ENCODE data around the gene DPYSL5. TPM values are rescaled to one million over a fixed set of nuclear protein-coding genes. Genes with fewer than 3 reads are reported as not detected.

DPYSL5 gene
- total RNA-seq, 2 experiments from 2014 or later, result 0.07 to 0.09 TPM

DNA sequence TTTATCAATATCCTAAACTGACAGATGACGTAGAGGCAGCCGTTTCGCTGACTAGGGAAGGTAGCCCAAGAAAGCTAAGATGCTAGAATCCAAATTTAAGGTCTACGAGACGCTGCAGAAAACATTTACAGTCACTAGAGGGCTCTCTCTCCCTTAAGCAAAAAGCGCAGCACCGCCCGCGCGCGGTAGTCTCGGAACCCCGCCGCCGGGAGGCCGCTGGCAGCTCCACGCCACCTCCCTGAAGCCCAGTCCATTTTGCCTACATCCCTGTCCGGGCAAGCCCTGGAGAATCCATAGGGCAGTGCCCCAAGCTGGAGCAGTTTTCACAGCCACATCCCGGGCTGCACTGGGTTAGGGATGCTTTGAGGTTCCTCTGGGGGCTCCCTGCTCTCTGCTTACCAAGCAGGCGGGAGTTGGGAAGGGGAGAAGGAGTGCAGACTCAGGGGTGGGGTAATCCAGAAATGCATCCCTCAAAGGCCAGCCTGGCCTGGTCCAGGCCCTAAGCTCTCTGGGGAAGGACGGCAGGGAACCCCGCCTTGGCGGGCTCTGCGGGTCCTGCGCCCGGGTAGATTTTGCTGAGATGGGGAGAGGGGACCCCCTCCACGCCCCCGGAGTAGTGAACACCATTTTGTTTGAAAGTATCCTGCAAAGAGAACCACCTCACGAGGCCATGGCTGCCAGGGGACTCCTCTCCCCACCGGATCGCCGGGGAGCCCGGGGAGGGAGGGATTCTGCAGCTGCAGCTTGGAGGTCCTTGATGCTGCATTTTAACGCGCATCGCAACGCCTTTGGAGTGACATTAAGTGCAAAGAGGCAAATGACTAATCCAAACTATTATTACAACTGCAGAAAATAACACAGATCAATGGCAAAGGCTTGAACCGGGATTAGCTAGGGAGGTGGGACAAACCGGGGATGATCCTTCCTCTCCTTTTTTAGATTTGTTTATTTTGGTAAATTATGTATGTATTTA lies 1.3 kb upstream of the DPYSL5 start:
- ChIA-PET POLR2A (interaction anchor here (0.7 kb wide), 1 partner anchor 60 kb away, joined by 3 read pairs; no protein-coding TSS in a partner anchor), CTCF (interaction anchor here (0.6 to 5.7 kb wide), 50 partner anchors 9 to 612 kb away, joined by 3 to 108 read pairs (median 4); partner anchors contain the start of genes CENPA and SLC35F6)
- intact Hi-C loops (cut with DNase I, micrococcal nuclease), result loop anchor here (1.0 to 10.0 kb wide), 5 partner anchors 76 to 458 kb away; partner anchors contain the start of genes SLC30A3 (in 1 of the 2) and UCN (in 1 of the 2)
- Mint-ChIP-seq H3K4me3 (peak overlapping the region; percentile 36), H3K9me3 (ENCODE audit: low read depth) (no peaks in the 10 kb centered on the region), H3K27ac (no peak overlapping the region), H3K4me1 (peaks cover 11% of the 10 kb centered on the region), H3K36me3 (ENCODE audit: low read depth) (no peaks in the 10 kb centered on the region), H3K27me3 (peaks cover 42% of the 10 kb centered on the region)
- peak; percentile 75 for ATAC-seq
- peak; percentile 80 for DNase-seq

DNA sequence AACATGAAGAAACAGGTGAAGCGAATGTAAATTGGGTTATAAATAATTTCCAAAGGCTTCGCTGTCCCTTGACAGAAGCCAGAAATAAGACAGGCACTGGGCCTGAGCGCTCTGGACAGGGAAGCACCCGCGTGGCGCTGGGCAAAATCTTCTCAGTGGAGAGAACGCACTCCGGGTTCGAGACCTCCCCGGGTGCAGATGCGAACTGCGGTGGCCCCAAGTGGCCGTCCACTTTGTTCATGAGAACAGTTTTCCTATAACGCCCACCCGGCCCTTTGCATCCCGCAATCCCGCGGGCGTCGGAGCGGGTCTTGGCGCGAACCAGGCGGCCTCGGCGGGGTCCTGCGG lies 651 bp upstream of the DPYSL5 start:
- peaks cover 11% of the 10 kb centered on the region for H3K4me1 Mint-ChIP-seq
- no peaks in the 10 kb centered on the region for H3K36me3 Mint-ChIP-seq (ENCODE audit: low read depth)
- no peak overlapping the region for H3K27ac Mint-ChIP-seq
- ChIA-PET CTCF (interaction anchor here (0.6 to 5.7 kb wide), 11 partner anchors 15 to 227 kb away, joined by 3 to 108 read pairs (median 9); no protein-coding TSS in a partner anchor), POLR2A (no interaction called here)
- no peak for ATAC-seq
- intact Hi-C loops (cut with DNase I, micrococcal nuclease), result loop anchor here (2.0 to 10.0 kb wide), 3 partner anchors 170 to 458 kb away; partner anchors contain the start of genes SLC30A3 (in 1 of the 2) and UCN (in 1 of the 2)
- no peaks in the 10 kb centered on the region for H3K9me3 Mint-ChIP-seq (ENCODE audit: low read depth)
- DNase-seq, result no peak
- peak overlapping the region; percentile 36 for H3K4me3 Mint-ChIP-seq
- peaks cover 47% of the 10 kb centered on the region for H3K27me3 Mint-ChIP-seq

DNA sequence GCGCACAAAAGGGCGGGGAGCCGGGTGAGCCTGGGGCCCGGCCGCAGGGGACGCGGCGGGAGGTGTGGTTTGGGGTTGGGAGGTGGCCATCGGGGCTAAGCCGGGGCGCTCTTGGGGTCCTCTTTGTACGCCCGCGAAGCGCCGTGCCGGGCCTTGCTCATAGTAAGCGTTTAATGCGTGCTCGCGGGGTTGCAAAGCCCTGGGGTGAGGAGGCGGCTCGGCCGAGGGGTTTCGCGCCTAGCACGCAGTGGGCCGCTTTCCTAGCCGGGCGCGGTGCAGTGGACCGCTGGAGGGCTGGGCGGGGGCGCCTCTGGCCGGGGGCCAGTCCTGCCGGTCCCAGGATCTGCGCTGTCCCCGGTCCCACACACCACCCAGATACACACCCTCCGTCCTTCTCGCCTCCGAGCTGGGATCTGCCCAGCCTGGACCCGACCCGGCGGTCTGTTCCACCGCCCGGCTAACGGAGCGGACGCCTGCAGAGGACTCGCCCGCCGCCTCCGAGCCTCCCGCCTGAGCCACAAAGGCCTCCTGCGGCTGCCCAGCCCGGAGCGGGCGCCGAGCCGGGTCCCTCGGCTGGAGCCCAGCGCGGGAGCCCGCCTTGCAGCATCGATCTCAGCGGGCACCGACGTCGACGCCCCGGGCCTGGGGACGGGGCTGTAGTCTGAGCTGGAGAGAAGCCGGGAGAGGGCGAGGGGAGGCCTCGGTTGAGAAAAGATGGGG lies 564 bp downstream of the DPYSL5 start:
- peak; percentile 42 for ATAC-seq

GRCh38 chr2:26849056-26849999 lies 1.4 kb downstream of the DPYSL5 start:
- peaks cover 11% of the 10 kb centered on the region for H3K4me1 Mint-ChIP-seq
- peak; percentile 28 for DNase-seq
- no peak for ATAC-seq
- H3K9me3 Mint-ChIP-seq (ENCODE audit: low read depth), result no peaks in the 10 kb centered on the region
- POLR2A ChIA-PET, result interaction anchor here (0.6 kb wide), 4 partner anchors 21 to 442 kb away, joined by 3 to 6 read pairs (median 4); partner anchors contain the start of gene MAPRE3
- H3K27me3 Mint-ChIP-seq, result peaks cover 50% of the 10 kb centered on the region
- intact Hi-C loops (cut with DNase I, micrococcal nuclease), result loop anchor here (5.0 to 10.0 kb wide), 2 partner anchors 413 to 455 kb away; partner anchors contain the start of genes SLC30A3 (in 1 of the 2) and UCN (in 1 of the 2)
- no peak overlapping the region for H3K27ac Mint-ChIP-seq
- peak overlapping the region; percentile 44 for H3K4me3 Mint-ChIP-seq
- CTCF ChIA-PET, result interaction anchor here (0.6 to 1.1 kb wide), 6 partner anchors 20 to 167 kb away, joined by 3 to 7 read pairs (median 5); no protein-coding TSS in a partner anchor
- no peaks in the 10 kb centered on the region for H3K36me3 Mint-ChIP-seq (ENCODE audit: low read depth)

More for the DNA sequence above, 564 bp downstream of the DPYSL5 start:
- ChIA-PET POLR2A (interaction anchor here (0.6 kb wide), 1 partner anchor 22 kb away, joined by 3 read pairs; no protein-coding TSS in a partner anchor), CTCF (interaction anchor here (0.7 to 5.7 kb wide), 5 partner anchors 21 to 168 kb away, joined by 3 to 108 read pairs (median 5); no protein-coding TSS in a partner anchor)
- Mint-ChIP-seq H3K27ac (no peak overlapping the region), H3K36me3 (ENCODE audit: low read depth) (no peaks in the 10 kb centered on the region), H3K4me1 (peaks cover 11% of the 10 kb centered on the region), H3K27me3 (peaks cover 52% of the 10 kb centered on the region), H3K4me3 (peak overlapping the region; percentile 44), H3K9me3 (ENCODE audit: low read depth) (no peaks in the 10 kb centered on the region)
- peak; percentile 41 for DNase-seq
- intact Hi-C loops (cut with DNase I, micrococcal nuclease), result loop anchor here (5.0 to 10.0 kb wide), 2 partner anchors 414 to 456 kb away; partner anchors contain the start of genes SLC30A3 (in 1 of the 2) and UCN (in 1 of the 2)

- intact Hi-C loops (cut with DNase I, micrococcal nuclease), result loop anchor here (5.0 to 10.0 kb wide), 2 partner anchors 412 to 455 kb away; partner anchors contain the start of genes SLC30A3 (in 1 of the 2) and UCN (in 1 of the 2)
- no peaks in the 10 kb centered on the region for H3K9me3 Mint-ChIP-seq (ENCODE audit: low read depth)
- ATAC-seq (no peak), DNase-seq (no peak)
- ChIA-PET POLR2A (interaction anchor here (0.6 kb wide), 2 partner anchors 83 to 441 kb away, joined by 3 to 5 read pairs; no protein-coding TSS in a partner anchor), CTCF (interaction anchor here (0.9 kb wide), 1 partner anchor 93 kb away, joined by 5 read pairs; no protein-coding TSS in a partner anchor)
- peaks cover 49% of the 10 kb centered on the region for H3K27me3 Mint-ChIP-seq
- peaks cover 11% of the 10 kb centered on the region for H3K4me1 Mint-ChIP-seq
- no peak overlapping the region for H3K4me3 Mint-ChIP-seq
- H3K27ac Mint-ChIP-seq, result no peak overlapping the region
- no peaks in the 10 kb centered on the region for H3K36me3 Mint-ChIP-seq (ENCODE audit: low read depth)
These were observed 2.1 kb downstream of the DPYSL5 start for GRCh38 chr2:26850000-26850431.

DNA sequence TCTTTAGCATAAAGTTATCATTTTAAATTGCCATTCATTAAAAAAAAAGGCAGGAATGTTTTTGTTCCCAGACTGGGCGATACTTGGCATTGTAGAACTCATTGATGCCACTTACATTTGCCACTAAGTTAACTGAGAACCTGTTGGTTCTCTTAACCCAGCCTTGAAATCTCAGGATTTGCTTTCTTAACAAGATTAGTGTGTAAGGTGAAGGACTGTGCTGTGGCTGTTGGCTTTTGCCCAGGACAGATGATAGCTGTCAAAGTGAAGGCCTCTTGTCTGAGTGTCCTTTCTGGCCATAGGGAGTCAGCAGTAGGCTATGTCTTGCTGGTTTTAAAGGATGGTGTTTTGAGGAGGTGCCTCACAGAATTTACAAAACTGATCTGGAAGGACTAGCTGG lies 2.6 kb downstream of the DPYSL5 start:
- Mint-ChIP-seq H3K27me3 (peaks cover 48% of the 10 kb centered on the region), H3K4me3 (no peak overlapping the region), H3K36me3 (ENCODE audit: low read depth) (no peaks in the 10 kb centered on the region), H3K9me3 (ENCODE audit: low read depth) (no peaks in the 10 kb centered on the region), H3K4me1 (peaks cover 11% of the 10 kb centered on the region), H3K27ac (no peak overlapping the region)
- ATAC-seq (no peak), DNase-seq (no peak)
- POLR2A ChIA-PET, result no interaction called here
- CTCF ChIA-PET, result interaction anchor here (1.0 kb wide), 2 partner anchors 29 to 109 kb away, joined by 3 read pairs; no protein-coding TSS in a partner anchor
- intact Hi-C loops (cut with DNase I, micrococcal nuclease), result no loop called here

DNA sequence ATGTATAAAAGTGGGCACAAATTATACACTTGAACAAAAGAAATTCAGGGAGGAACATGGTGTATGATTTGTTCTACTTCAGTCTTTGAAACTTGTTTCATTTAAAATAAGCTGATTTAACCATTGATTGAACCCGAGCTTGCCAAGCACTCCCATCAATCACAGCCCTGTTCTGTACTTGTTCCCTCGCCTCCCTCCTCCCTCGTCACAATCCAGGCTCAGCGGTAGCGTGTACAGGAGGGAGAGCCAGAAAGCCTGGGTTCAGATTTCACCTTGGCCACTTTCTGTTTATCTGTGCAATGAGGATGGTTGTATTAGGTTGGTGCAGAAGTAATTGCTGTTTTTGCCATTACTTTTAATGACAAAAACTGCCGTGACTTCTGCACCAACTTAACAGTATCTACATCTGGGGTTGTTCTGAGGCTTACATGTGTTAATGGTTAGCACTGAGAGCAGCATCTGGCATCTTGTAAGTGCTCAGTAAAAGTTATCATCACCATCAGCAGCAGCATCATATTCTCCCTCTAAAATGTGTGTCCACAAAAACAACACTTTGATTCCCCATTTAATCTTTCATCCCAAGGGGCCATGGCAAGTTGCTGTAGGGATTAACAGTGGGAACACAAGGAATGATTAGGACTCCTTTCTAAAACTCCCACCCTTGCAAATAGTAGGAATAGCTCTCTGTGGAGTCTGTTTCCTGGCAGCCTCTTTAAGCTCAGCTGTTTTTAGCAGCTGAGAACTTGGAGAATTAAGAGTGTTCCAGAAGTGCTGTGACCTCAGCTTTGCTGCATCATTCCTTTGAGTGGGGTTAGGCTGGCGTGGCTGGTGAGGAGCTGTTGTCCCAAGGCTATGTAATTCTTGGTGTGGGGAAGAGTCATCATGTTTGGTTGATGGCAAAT lies 4.7 kb downstream of the DPYSL5 start:
- H3K9me3 Mint-ChIP-seq (ENCODE audit: low read depth), result no peaks in the 10 kb centered on the region
- CTCF ChIA-PET, result interaction anchor here (0.5 to 1.2 kb wide), 4 partner anchors 35 to 194 kb away, joined by 3 read pairs; no protein-coding TSS in a partner anchor
- H3K36me3 Mint-ChIP-seq (ENCODE audit: low read depth), result no peaks in the 10 kb centered on the region
- H3K4me3 Mint-ChIP-seq, result no peak overlapping the region
- no peak for DNase-seq
- POLR2A ChIA-PET, result no interaction called here
- no peak overlapping the region for H3K27ac Mint-ChIP-seq
- intact Hi-C loops (cut with DNase I, micrococcal nuclease), result no loop called here
- peaks cover 35% of the 10 kb centered on the region for H3K27me3 Mint-ChIP-seq
- peaks cover 6% of the 10 kb centered on the region for H3K4me1 Mint-ChIP-seq
- no peak for ATAC-seq

GRCh38 chr2:26853751-26854150 lies 5.8 kb downstream of the DPYSL5 start:
- intact Hi-C loops (cut with DNase I, micrococcal nuclease), result no loop called here
- H3K27ac Mint-ChIP-seq, result no peak overlapping the region
- DNase-seq (no peak), ATAC-seq (no peak)
- no peaks in the 10 kb centered on the region for H3K9me3 Mint-ChIP-seq (ENCODE audit: low read depth)
- H3K36me3 Mint-ChIP-seq (ENCODE audit: low read depth), result no peaks in the 10 kb centered on the region
- peaks cover 5% of the 10 kb centered on the region for H3K4me1 Mint-ChIP-seq
- ChIA-PET CTCF (interaction anchor here (0.6 to 2.0 kb wide), 5 partner anchors 51 to 193 kb away, joined by 3 to 5 read pairs (median 3); no protein-coding TSS in a partner anchor), POLR2A (interaction anchor here (0.6 kb wide), 1 partner anchor 80 kb away, joined by 5 read pairs; no protein-coding TSS in a partner anchor)
- H3K27me3 Mint-ChIP-seq, result peaks cover 38% of the 10 kb centered on the region
- H3K4me3 Mint-ChIP-seq, result no peak overlapping the region

DNA sequence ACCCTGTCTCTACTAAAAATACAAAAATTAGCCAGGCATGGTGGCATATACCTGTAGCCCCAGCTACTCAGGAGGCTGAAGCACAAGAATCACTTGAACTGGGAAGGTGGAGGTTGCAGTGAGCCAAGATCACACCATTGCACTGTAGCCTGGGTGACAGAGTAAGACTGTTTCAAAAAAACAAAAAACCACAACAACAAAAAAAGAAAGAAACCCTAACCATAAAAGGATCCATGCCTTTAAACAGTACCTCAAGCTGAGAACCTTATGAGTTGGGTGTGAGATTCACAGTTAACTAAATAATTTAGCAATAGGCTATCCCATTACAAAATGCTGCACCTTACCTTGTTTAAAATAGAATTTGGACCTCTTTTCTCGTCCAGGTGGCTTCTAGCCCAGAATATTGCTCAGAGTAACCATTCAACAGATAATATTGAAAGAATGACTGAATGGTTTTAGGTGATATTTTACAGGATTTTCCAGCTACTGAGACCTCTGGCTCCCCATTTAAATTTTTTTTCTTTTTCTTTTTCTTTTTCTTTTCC lies 6.4 kb downstream of the DPYSL5 start:
- CTCF ChIA-PET, result interaction anchor here (1.2 to 2.0 kb wide), 4 partner anchors 8 to 193 kb away, joined by 3 to 9 read pairs (median 4); no protein-coding TSS in a partner anchor
- ATAC-seq (no peak), DNase-seq (no peak)
- intact Hi-C loops (cut with DNase I, micrococcal nuclease), result no loop called here
- Mint-ChIP-seq H3K9me3 (ENCODE audit: low read depth) (no peaks in the 10 kb centered on the region), H3K27me3 (peaks cover 34% of the 10 kb centered on the region), H3K36me3 (ENCODE audit: low read depth) (no peaks in the 10 kb centered on the region), H3K27ac (no peak overlapping the region), H3K4me3 (no peak overlapping the region), H3K4me1 (peaks cover 2% of the 10 kb centered on the region)
- POLR2A ChIA-PET, result interaction anchor here (0.6 kb wide), 1 partner anchor 81 kb away, joined by 5 read pairs; no protein-coding TSS in a partner anchor
